NT2/D1 (cell line): ENCODE data around the gene GUCA2A.

Source experiments
- YY1 ChIP-seq: IDR thresholded peaks from 2 replicates; pipeline ENCODE4 v1.6.1; 2011; ENCODE audit not compliant: insufficient read length, insufficient read depth
- ZNF274 ChIP-seq: IDR thresholded peaks from 2 replicates; pipeline ENCODE4 v1.6.1; 2011; ENCODE audit warnings: mild to moderate bottlenecking, low read depth, low read length

DNA sequence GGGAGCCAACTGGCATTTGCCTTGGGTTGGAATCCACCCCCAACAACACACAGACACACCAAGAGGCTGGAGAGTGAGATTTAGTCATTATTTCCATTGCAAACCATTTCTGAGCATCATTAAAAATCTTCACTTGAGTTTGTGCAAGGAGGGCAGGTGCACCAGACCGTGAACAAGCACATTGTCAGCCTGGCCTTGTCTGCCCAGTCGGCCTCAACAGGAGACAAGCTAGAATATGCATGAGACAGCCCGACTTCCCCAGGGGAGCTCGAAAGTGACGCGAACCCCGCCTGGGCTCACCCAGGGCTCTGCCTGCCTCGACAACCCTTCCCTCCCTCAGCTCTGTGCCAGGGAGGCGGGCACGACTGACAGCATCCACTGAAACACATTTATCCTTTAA lies 26.8 kb downstream of the GUCA2A start:
- TF ChIP-seq YY1, result no peak
- no peak for TF ChIP-seq ZNF274
